ENCODE measurements around the gene THRSP.

THRSP gene

GRCh38 chr11:78061088-78061920 lies 2.4 kb upstream of the THRSP start:
- DNase-seq (ENCODE audit: insufficient read length, low spot score) (no peak), FAIRE-seq (no peak)
- no peak for TF ChIP-seq PAX5 (IDR thresholded peaks at IDR 0.05; ENCODE audit: insufficient read depth, low read length, severe bottlenecking)
- no peak for TF ChIP-seq POLR2A (IDR thresholded peaks at IDR 0.05; ENCODE audit: low read depth, low read length)
- no peak for TF ChIP-seq POLR2AphosphoS5 (IDR thresholded peaks at IDR 0.05; ENCODE audit: low read depth, low read length)
- no peak for TF ChIP-seq SPI1 (IDR thresholded peaks at IDR 0.05; ENCODE audit: low read depth, low read length)
- TF ChIP-seq TAF1 (IDR thresholded peaks at IDR 0.05; ENCODE audit: low read depth, low read length) = no peak
- TF ChIP-seq POU2F2 (IDR thresholded peaks at IDR 0.05; ENCODE audit: low read depth, low read length) = no peak

DNA sequence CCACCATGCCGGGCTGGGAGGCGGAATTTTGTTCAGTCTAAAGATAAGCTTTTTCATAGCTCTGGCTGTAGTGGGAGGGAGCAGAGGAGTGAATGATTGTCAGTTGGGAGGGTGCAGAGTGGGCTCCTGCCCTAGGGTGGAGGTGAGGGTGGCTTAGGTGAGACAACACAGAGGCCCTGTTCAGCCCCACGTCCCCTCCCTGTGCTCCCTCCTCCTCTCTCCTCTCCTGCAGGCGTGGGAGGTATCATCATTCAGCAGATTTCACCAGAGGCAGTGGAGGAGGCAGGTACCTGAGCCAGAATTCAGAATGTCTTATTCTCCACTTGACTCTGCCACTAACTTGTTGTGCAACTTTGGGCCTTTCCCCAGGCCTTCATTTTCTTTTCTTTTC lies 1.7 kb upstream of the THRSP start:
- no peak for DNase-seq (ENCODE audit: insufficient read length, low spot score)
- no peak for FAIRE-seq
- TF ChIP-seq POU2F2 (IDR thresholded peaks at IDR 0.05; ENCODE audit: low read depth, low read length) = no peak
- no peak for TF ChIP-seq SPI1 (IDR thresholded peaks at IDR 0.05; ENCODE audit: low read depth, low read length)
- no peak for TF ChIP-seq TAF1 (IDR thresholded peaks at IDR 0.05; ENCODE audit: low read depth, low read length)
- TF ChIP-seq PAX5 (IDR thresholded peaks at IDR 0.05; ENCODE audit: insufficient read depth, low read length, severe bottlenecking) = no peak
- no peak for TF ChIP-seq POLR2AphosphoS5 (IDR thresholded peaks at IDR 0.05; ENCODE audit: low read depth, low read length)
- no peak for TF ChIP-seq POLR2A (IDR thresholded peaks at IDR 0.05; ENCODE audit: low read depth, low read length)

DNA sequence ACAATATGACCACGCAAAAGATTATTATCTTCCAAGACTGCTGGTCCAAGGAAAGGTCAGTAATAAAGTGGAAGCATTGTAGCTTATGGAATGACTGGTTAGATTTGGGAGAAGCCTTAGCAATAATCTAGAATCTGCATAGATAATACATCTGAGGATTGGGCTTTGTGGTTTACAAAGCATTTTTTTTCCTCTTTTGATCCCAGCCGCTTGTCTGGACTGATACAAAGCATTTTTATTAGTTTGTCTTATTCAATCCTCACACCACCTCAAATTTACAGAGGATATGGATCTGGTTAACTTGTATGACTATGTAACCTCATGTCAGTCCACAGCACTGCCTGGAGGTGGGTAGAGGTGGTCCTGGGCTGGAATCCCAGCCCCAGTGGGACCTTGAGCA lies 990 bp upstream of the THRSP start:
- no peak for TF ChIP-seq POLR2AphosphoS5 (IDR thresholded peaks at IDR 0.05; ENCODE audit: low read depth, low read length)
- no peak for DNase-seq (ENCODE audit: insufficient read length, low spot score)
- FAIRE-seq = no peak

DNA sequence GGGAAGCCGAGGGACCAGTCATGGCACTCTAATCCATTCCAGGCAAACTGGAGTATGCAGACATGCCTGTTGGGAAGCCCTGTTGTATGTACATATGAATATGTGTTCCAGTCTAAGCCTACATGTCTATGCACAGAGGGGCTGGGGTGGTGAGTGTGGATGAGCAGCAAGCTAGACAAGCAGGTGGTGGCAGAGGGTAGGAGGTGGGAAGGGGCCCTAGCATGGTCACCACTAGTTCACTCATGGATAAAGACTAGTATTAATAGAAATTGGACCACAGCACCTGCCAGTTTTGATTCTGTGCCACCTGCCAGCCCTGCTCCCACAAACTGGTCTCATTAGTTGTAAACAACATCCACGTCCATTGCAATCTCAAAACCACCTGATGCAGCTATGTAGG lies 1.5 kb downstream of the THRSP start:
- DNase-seq (ENCODE audit: insufficient read length, low spot score) (no peak), FAIRE-seq (no peak)
- TF ChIP-seq POLR2A (IDR thresholded peaks at IDR 0.05; ENCODE audit: low read depth, low read length) = no peak
- no peak for TF ChIP-seq POU2F2 (IDR thresholded peaks at IDR 0.05; ENCODE audit: low read depth, low read length)
- no peak for TF ChIP-seq TAF1 (IDR thresholded peaks at IDR 0.05; ENCODE audit: low read depth, low read length)
- TF ChIP-seq PAX5 (IDR thresholded peaks at IDR 0.05; ENCODE audit: insufficient read depth, low read length, severe bottlenecking) = no peak
- TF ChIP-seq SPI1 (IDR thresholded peaks at IDR 0.05; ENCODE audit: low read depth, low read length) = no peak
- TF ChIP-seq POLR2AphosphoS5 (IDR thresholded peaks at IDR 0.05; ENCODE audit: low read depth, low read length) = no peak

- no peak for DNase-seq (ENCODE audit: insufficient read length, low spot score)
- no peak for FAIRE-seq
- TF ChIP-seq TAF1 (IDR thresholded peaks at IDR 0.05; ENCODE audit: low read depth, low read length) (no peak), POLR2A (IDR thresholded peaks at IDR 0.05; ENCODE audit: low read depth, low read length) (no peak), SPI1 (IDR thresholded peaks at IDR 0.05; ENCODE audit: low read depth, low read length) (no peak), POU2F2 (IDR thresholded peaks at IDR 0.05; ENCODE audit: low read depth, low read length) (no peak), POLR2AphosphoS5 (IDR thresholded peaks at IDR 0.05; ENCODE audit: low read depth, low read length) (no peak), PAX5 (IDR thresholded peaks at IDR 0.05; ENCODE audit: insufficient read depth, low read length, severe bottlenecking) (no peak)
Measured at GRCh38 chr11:78066471-78066870, 2.8 kb downstream of the THRSP start.

DNA sequence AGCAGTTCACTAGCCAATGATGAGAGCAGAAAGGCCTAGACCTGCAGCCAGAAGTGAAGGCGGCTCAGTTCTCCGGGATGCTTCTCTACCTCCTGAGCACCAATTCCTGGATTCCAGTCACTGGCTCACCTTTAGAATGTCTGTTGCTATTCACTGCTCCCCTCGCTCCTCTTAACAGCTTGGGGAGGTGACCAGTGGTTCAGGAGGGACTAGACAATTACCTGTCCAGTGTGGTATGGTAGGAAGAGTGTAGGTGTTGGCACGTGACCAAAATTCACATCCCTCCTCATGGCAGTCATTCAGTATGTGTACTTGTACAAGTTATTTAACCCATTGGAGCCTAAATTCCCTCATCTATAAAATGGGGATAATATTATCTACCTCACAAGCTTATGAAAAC lies 4.0 kb downstream of the THRSP start:
- no peak for TF ChIP-seq TAF1 (IDR thresholded peaks at IDR 0.05; ENCODE audit: low read depth, low read length)
- TF ChIP-seq POLR2A (IDR thresholded peaks at IDR 0.05; ENCODE audit: low read depth, low read length) = no peak
- 0 out of 2 replicates have a peak, but pooled peaks have one; percentile 19 for TF ChIP-seq POLR2AphosphoS5 (IDR thresholded peaks at IDR 0.05; ENCODE audit: low read depth, low read length)
- no peak for FAIRE-seq

DNA sequence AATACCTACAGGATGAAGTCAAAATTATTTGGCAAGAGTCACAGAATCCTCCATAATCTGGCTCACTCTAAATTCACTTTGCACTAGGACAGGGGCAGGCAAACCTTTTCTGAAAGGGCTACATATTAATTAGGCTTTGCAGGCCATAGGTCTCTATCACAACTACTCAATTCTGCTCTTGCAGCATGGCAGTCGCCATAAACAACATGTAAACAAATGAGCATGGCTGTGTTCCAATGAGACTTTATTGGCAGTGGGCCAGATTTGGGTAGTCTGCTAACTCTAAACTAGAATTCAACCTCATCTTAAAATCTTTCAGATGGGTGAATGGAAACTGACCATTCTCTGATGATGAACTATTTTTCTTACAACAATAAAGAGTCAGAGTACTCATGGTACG lies 5.8 kb downstream of the THRSP start:
- FAIRE-seq (no peak), DNase-seq (ENCODE audit: insufficient read length, low spot score) (no peak)
- TF ChIP-seq POU2F2 (IDR thresholded peaks at IDR 0.05; ENCODE audit: low read depth, low read length) = no peak
- no peak for TF ChIP-seq POLR2A (IDR thresholded peaks at IDR 0.05; ENCODE audit: low read depth, low read length)
- no peak for TF ChIP-seq POLR2AphosphoS5 (IDR thresholded peaks at IDR 0.05; ENCODE audit: low read depth, low read length)
- TF ChIP-seq SPI1 (IDR thresholded peaks at IDR 0.05; ENCODE audit: low read depth, low read length) = no peak
- TF ChIP-seq PAX5 (IDR thresholded peaks at IDR 0.05; ENCODE audit: insufficient read depth, low read length, severe bottlenecking) = no peak
- no peak for TF ChIP-seq TAF1 (IDR thresholded peaks at IDR 0.05; ENCODE audit: low read depth, low read length)

More for the DNA sequence above, 4.0 kb downstream of the THRSP start:
- DNase-seq (ENCODE audit: insufficient read length, low spot score) = no peak

DNA sequence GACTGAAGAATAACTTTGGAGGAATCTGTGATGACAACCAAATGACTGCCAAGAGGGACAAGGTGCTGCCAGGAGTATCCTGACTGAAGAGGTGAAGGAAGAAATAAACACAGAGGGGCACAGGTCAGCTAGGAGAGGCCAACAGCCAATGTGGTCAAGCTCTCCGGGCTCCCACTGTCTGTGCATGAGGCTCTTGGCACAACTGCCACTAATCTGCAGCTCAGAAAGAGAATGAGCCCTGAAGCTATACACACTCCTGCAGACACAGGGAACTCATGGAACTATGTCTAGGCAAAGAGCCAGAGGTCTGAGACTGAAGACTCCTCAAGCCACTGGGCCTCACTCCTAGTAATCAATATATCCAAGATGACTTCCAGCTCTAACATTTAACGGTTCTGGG lies 7.0 kb downstream of the THRSP start:
- TF ChIP-seq PAX5 (IDR thresholded peaks at IDR 0.05; ENCODE audit: insufficient read depth, low read length, severe bottlenecking) = no peak
- no peak for TF ChIP-seq SPI1 (IDR thresholded peaks at IDR 0.05; ENCODE audit: low read depth, low read length)
- TF ChIP-seq TAF1 (IDR thresholded peaks at IDR 0.05; ENCODE audit: low read depth, low read length) = no peak
- TF ChIP-seq POLR2AphosphoS5 (IDR thresholded peaks at IDR 0.05; ENCODE audit: low read depth, low read length) = no peak
- no peak for TF ChIP-seq POU2F2 (IDR thresholded peaks at IDR 0.05; ENCODE audit: low read depth, low read length)
- no peak for TF ChIP-seq POLR2A (IDR thresholded peaks at IDR 0.05; ENCODE audit: low read depth, low read length)
- DNase-seq (ENCODE audit: insufficient read length, low spot score) (no peak), FAIRE-seq (no peak)

- TF ChIP-seq POLR2AphosphoS5 (IDR thresholded peaks at IDR 0.05; ENCODE audit: low read depth, low read length) (no peak), TAF1 (IDR thresholded peaks at IDR 0.05; ENCODE audit: low read depth, low read length) (no peak), PAX5 (IDR thresholded peaks at IDR 0.05; ENCODE audit: insufficient read depth, low read length, severe bottlenecking) (no peak), SPI1 (IDR thresholded peaks at IDR 0.05; ENCODE audit: low read depth, low read length) (no peak), POU2F2 (IDR thresholded peaks at IDR 0.05; ENCODE audit: low read depth, low read length) (no peak), POLR2A (IDR thresholded peaks at IDR 0.05; ENCODE audit: low read depth, low read length) (no peak)
- FAIRE-seq = no peak
Measured at GRCh38 chr11:78071717-78072116, 8.1 kb downstream of the THRSP start.

GRCh38 chr11:78072455-78072854 lies 8.8 kb downstream of the THRSP start:
- no peak for FAIRE-seq
- TF ChIP-seq POU2F2 (IDR thresholded peaks at IDR 0.05; ENCODE audit: low read depth, low read length) = no peak
- TF ChIP-seq POLR2AphosphoS5 (IDR thresholded peaks at IDR 0.05; ENCODE audit: low read depth, low read length) = no peak
- TF ChIP-seq PAX5 (IDR thresholded peaks at IDR 0.05; ENCODE audit: insufficient read depth, low read length, severe bottlenecking) = no peak
- TF ChIP-seq SPI1 (IDR thresholded peaks at IDR 0.05; ENCODE audit: low read depth, low read length) = no peak
- no peak for TF ChIP-seq POLR2A (IDR thresholded peaks at IDR 0.05; ENCODE audit: low read depth, low read length)
- TF ChIP-seq TAF1 (IDR thresholded peaks at IDR 0.05; ENCODE audit: low read depth, low read length) = no peak
- DNase-seq (ENCODE audit: insufficient read length, low spot score) = no peak

More at GRCh38 chr11:78071717-78072116, 8.1 kb downstream of the THRSP start:
- no peak for DNase-seq (ENCODE audit: insufficient read length, low spot score)
